ENCODE data around the gene CD93.

DNA sequence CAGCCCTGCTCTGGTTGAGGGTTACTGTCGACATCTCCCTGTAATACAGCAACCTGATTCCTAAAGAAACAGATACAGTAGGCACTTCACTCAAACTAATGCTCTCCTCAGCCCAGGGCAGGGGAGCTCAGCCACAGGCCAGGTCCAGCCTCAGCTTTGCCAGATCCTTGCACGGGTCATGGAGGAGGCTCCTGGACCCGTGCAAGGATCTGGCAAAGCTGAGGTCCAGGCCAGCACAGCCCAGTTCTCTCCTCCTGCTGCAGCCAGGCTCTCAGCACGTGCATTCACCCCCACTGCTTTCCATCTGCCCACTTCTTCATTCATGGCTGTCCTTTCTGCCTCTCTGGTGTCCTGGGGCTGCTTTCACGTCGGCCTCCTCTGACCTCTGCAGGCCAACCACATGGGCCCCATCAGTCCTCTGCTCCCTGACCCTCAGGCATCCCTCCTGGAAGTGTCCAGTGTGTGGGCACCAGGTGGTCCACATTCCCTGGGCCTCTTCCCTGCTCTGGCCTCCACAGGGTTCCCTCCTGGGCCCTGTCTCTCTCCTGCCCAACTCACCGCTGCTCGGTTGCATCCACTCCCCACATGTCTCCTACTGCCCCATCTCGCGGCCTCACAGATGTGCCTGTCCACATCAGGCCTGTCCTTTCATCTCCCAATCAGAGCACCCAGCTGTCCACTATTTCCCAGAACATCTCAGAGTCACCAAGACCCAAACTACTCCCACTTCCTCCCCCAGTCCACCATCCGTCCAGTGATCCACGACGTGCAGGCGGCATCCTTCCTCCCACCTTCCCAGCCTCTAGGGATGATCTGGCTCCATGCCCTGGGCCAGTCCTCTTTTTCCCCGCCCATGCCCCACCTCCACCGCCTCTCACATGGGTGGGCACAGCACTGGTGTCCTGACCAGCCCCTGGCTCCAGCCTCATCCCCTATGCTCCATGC is 11.8 kb upstream of the CD93 start:
- TF ChIP-seq, protein P1, sequence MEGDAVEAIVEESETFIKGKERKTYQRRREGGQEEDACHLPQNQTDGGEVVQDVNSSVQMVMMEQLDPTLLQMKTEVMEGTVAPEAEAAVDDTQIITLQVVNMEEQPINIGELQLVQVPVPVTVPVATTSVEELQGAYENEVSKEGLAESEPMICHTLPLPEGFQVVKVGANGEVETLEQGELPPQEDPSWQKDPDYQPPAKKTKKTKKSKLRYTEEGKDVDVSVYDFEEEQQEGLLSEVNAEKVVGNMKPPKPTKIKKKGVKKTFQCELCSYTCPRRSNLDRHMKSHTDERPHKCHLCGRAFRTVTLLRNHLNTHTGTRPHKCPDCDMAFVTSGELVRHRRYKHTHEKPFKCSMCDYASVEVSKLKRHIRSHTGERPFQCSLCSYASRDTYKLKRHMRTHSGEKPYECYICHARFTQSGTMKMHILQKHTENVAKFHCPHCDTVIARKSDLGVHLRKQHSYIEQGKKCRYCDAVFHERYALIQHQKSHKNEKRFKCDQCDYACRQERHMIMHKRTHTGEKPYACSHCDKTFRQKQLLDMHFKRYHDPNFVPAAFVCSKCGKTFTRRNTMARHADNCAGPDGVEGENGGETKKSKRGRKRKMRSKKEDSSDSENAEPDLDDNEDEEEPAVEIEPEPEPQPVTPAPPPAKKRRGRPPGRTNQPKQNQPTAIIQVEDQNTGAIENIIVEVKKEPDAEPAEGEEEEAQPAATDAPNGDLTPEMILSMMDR (IDR thresholded peaks at IDR 0.05; ENCODE audit: low read depth, low read length, missing input control) = no peak
- TF ChIP-seq GABPA (IDR thresholded peaks at IDR 0.05 in 1 of 2, conservative IDR thresholded peaks at IDR 0.05 in 1 of 2) = no peak
- TF ChIP-seq, protein P2, sequence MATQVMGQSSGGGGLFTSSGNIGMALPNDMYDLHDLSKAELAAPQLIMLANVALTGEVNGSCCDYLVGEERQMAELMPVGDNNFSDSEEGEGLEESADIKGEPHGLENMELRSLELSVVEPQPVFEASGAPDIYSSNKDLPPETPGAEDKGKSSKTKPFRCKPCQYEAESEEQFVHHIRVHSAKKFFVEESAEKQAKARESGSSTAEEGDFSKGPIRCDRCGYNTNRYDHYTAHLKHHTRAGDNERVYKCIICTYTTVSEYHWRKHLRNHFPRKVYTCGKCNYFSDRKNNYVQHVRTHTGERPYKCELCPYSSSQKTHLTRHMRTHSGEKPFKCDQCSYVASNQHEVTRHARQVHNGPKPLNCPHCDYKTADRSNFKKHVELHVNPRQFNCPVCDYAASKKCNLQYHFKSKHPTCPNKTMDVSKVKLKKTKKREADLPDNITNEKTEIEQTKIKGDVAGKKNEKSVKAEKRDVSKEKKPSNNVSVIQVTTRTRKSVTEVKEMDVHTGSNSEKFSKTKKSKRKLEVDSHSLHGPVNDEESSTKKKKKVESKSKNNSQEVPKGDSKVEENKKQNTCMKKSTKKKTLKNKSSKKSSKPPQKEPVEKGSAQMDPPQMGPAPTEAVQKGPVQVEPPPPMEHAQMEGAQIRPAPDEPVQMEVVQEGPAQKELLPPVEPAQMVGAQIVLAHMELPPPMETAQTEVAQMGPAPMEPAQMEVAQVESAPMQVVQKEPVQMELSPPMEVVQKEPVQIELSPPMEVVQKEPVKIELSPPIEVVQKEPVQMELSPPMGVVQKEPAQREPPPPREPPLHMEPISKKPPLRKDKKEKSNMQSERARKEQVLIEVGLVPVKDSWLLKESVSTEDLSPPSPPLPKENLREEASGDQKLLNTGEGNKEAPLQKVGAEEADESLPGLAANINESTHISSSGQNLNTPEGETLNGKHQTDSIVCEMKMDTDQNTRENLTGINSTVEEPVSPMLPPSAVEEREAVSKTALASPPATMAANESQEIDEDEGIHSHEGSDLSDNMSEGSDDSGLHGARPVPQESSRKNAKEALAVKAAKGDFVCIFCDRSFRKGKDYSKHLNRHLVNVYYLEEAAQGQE (IDR thresholded peaks at IDR 0.05) = no peak
- no peak for TF ChIP-seq TAF1 (conservative IDR thresholded peaks at IDR 0.05)
- TF ChIP-seq, protein P3, sequence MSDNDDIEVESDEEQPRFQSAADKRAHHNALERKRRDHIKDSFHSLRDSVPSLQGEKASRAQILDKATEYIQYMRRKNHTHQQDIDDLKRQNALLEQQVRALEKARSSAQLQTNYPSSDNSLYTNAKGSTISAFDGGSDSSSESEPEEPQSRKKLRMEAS (IDR thresholded peaks at IDR 0.05) = no peak
- no peak for TF ChIP-seq FOXA1 (IDR thresholded peaks at IDR 0.05)
- TF ChIP-seq RAD21 (IDR thresholded peaks at IDR 0.05) = no peak
- TF ChIP-seq JUND (IDR thresholded peaks at IDR 0.05) = no peak
- no peak for TF ChIP-seq YY1 (IDR thresholded peaks at IDR 0.05)
- no peak for TF ChIP-seq RXRA (IDR thresholded peaks at IDR 0.05)
- TF ChIP-seq, protein P4, sequence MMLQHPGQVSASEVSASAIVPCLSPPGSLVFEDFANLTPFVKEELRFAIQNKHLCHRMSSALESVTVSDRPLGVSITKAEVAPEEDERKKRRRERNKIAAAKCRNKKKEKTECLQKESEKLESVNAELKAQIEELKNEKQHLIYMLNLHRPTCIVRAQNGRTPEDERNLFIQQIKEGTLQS (IDR thresholded peaks at IDR 0.05) = no peak
- no peak for TF ChIP-seq SP1 (IDR thresholded peaks at IDR 0.05)
- TF ChIP-seq HNF4A (conservative IDR thresholded peaks at IDR 0.05) = no peak
